Omental fat pad (tissue), 4 donors: ENCODE measurements around the gene SLC19A3. TPM values are rescaled to one million over a fixed set of nuclear protein-coding genes. Genes with fewer than 3 reads are reported as not detected.
"Not testable (repeated sequence)": the region's sequence is repeated elsewhere in the genome, so short reads cannot be mapped to it uniquely, and the experiment has no call there.

Experiments used
- ATAC-seq: fragments of 150-250 bp; one replicate; pipeline ENCODE4 v1.9.1; 2016; ENCODE audit warnings: mild to moderate bottlenecking, moderate library complexity; ENCODE audit not compliant: low FRiP score
- DNase-seq: peaks from one replicate; pipeline ENCODE4 v3.0.0-alpha.2; 2019; ENCODE audit warnings: low spot score
- total RNA-seq, 4 donors: library from RNA; depleted of rRNA; stranded (reverse); fragments of >200 nt; gene quantifications; one replicate each; pipeline ENCODE4 v1.1.0, GENCODE V29; 2016
- TF ChIP-seq, protein P1 (sequence below), 3 donors: fragments of 450-650 bp; IDR thresholded peaks; one replicate each; pipeline ENCODE4 v1.5.1; 2016 to 2017; ENCODE audit warnings: antibody characterized with exemption in 3 of 3, mild to moderate bottlenecking in 3 of 3, moderate library complexity in 2 of 3

SLC19A3 gene
- total RNA-seq, 4 donors from 2014 or later, result 44.1 to 537 (median 169) TPM

DNA sequence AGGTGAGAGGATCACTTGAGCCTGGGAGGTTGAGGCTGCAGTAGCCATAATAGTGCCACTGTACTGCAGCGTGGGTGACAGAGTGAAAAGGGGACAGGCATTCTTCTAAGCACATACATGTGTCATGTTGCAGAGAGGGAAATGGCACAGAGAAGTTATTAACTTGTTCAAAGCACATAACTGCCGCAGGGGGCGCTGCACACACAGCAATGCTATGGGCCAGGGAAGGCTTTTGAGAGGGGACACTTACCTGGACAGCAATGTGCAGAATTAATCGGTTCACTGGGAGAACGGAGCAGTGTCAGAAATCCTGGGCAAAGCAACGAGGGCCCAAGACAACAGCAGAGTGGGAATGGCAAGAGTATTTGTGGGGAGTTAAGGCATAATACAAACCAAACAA, 30.3 kb upstream of the SLC19A3 start:
- no peak for DNase-seq
- no peak for ATAC-seq
- TF ChIP-seq, protein P1, sequence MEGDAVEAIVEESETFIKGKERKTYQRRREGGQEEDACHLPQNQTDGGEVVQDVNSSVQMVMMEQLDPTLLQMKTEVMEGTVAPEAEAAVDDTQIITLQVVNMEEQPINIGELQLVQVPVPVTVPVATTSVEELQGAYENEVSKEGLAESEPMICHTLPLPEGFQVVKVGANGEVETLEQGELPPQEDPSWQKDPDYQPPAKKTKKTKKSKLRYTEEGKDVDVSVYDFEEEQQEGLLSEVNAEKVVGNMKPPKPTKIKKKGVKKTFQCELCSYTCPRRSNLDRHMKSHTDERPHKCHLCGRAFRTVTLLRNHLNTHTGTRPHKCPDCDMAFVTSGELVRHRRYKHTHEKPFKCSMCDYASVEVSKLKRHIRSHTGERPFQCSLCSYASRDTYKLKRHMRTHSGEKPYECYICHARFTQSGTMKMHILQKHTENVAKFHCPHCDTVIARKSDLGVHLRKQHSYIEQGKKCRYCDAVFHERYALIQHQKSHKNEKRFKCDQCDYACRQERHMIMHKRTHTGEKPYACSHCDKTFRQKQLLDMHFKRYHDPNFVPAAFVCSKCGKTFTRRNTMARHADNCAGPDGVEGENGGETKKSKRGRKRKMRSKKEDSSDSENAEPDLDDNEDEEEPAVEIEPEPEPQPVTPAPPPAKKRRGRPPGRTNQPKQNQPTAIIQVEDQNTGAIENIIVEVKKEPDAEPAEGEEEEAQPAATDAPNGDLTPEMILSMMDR (IDR thresholded peaks at IDR 0.05), result no peak

DNA sequence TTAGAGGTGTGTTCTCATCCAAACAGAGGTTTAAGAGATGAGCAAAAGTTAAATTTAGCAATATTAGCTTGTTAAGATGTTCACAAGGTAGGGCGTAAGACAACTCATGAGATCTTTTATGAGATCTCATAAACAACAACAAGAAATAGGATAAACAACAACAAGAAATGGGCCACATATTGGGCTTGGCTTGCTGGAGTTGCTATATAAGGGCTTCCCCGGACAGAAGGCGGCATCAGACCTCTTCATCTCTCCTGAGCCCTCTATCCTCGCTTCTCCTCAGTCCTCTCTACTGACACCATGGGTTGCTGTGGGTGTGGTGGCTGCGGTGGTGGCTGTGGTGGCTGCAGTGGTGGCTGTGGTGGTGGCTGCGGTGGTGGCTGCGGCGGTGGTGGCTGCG, 27.8 kb upstream of the SLC19A3 start, which contains the start of gene SCYGR8:
Gene SCYGR8, plus strand, starts transcription at position 301 of the 400 bp plus-strand sequence. Its CDS starts 0 bp downstream, at position 301.
- TF ChIP-seq, protein P1 (IDR thresholded peaks at IDR 0.05), result no peak
- ATAC-seq (no peak), DNase-seq (no peak)

DNA sequence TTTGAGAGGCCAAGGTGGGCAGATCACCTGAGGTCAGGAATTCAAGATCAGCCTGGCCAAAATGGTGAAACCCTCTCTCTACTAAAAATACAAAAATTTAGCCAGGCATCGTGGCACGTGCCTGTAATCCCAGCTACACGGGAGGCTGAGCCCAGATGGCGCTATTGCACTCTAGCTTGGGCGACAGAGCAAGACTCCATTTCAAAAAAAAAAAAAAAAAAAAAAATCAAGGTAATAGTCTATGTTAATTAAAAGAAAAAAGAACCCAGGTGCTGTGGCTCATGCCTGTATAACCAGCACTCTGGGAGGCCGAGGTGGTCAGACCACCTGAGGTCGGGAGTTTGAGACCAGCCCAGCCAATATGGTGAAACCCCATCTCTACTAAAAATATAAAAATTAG, 22.9 kb upstream of the SLC19A3 start:
- not testable (repeated sequence) for ATAC-seq, DNase-seq

DNA sequence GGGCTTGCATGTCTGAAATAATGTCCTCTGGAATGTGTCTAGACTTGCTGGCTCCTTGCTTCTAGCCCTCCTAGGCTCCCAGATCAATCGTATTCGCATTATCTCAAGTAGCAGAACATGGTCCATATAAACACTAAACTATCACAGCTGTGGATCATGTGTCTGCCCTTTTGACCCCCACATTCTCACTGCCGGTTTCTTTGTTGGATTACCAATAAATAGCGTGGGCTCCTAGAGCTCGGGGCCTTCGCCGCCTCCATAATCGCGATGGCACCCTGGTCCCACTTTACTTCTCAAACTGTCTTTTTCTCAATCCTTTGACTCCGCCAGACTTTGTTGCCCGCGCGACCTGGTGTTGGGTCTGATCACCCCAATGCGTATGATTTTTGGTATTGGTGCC, 21.5 kb upstream of the SLC19A3 start:
- TF ChIP-seq, protein P1 (IDR thresholded peaks at IDR 0.05), result no peak
- DNase-seq (no peak), ATAC-seq (no peak)

DNA sequence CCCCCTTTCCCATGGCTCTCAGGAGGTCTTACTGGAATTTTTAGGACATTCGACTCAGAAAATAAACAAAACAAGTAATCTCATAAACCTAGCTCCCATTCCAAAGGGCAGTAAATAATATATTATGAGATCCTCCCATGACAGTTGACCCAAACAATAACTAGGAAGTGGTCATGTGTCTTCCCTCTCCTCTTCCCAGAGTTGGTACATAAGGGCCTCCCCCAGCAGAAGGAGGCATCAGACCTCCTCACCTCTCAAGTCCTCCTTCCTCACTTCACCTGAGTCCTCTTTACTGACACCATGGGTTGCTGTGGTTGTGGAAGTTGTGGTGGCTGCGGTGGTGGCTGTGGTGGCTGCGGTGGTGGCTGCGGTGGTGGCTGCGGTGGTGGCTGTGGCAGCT, 10.2 kb upstream of the SLC19A3 start, which contains the start of gene SCYGR7:
Gene SCYGR7, plus strand, starts transcription at position 301 of the 400 bp plus-strand sequence. Its CDS starts 0 bp downstream, at position 301.
- no peak for DNase-seq
- no peak for ATAC-seq
- TF ChIP-seq, protein P1 (IDR thresholded peaks at IDR 0.05), result no peak

DNA sequence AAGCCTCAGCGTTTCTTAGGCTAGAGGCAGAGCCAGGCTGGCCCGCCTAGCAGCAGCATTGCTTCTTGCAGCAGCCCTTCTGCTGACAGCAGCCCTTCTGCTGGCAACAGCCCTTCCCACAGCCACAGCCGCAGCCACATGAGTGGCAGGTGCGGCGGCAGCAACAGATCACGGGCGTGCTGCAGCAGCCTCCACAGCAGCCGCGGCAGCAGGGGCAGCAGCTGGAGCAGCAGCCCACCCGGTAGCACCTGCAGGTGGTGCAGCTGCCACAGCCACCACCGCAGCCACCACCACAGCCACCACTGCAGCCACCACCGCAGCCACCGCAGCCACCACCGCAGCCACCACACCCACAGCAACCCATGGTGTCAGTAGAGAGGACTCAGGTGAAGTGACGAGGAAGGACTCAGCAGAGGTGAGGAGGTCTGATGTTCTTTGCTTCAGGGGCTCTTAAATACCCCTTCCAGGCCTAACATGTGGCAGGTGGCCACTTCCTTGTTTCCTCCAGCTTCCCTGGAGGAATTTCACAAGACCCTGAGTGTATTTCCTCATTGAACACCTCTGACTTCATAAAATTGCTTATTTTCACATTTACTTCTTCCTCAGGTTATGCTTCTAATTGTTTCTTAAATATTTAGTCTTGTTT, 6.7 kb upstream of the SLC19A3 start, which contains the start of gene SCYGR6:
Gene SCYGR6, minus strand, starts transcription at position 364 of the 646 bp plus-strand sequence. Its CDS starts 0 bp downstream, at position 364.
- DNase-seq (no peak), ATAC-seq (no peak)
- TF ChIP-seq, protein P1 (IDR thresholded peaks at IDR 0.05), result no peak

DNA sequence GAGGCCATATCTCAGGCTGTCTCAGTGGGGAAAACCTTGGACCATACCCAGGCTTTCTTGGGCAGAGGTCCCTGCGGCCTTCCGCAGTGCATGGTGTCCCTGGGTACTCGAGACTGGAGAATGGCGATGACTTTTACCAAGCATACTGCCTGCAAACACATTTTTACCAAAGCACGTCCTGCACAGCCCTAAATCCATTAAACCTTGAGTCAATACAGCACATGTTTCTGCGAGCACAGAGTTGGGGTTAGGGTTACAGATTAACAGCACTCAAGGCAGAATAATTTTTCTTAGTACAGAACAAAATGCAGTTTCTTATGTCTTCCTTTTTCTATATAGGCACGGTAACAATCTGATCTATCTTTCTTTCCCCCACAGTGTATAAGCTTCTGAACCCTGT, 5.0 kb upstream of the SLC19A3 start:
- ATAC-seq, result not testable (repeated sequence)

DNA sequence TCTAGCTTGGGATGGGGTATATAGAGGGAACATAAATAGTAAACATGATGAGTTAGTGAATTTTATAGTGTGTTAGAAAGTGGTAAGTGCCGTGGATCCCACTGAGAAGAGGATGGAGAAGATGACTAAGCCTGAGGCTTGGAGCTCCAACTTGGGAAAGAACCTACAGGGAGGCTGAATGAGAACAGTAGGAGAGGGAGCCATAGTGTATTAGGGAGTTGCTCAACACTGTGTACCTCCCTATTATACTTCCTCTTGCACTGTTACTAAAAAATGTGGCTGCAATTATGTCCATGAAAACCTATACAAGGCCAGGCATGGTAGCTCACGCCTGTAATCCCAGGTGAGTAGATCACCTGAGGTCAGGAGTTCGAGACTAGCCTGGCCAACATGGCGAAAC, 2.9 kb upstream of the SLC19A3 start:
- DNase-seq (no peak), ATAC-seq (no peak)
- TF ChIP-seq, protein P1 (IDR thresholded peaks at IDR 0.05), result no peak

More for the DNA sequence above, 5.0 kb upstream of the SLC19A3 start:
- DNase-seq, result not testable (repeated sequence)
